GM12872 (cell line): ENCODE measurements around the gene CCDC167.

Source experiments
- CTCF ChIP-seq: IDR thresholded peaks from 3 replicates; pipeline ENCODE4 v1.5.1; 2011; ENCODE audit warnings: low read depth, mild to moderate bottlenecking, low read length, moderate library complexity; ENCODE audit not compliant: insufficient read depth

The CCDC167 gene

GRCh38 chr6:37473364-37474095 lies 26.2 kb downstream of the CCDC167 start:
- no peak for TF ChIP-seq CTCF

GRCh38 chr6:37467718-37468117 lies 32.0 kb downstream of the CCDC167 start:
- TF ChIP-seq CTCF = no peak

GRCh38 chr6:37463110-37463509 lies 36.6 kb downstream of the CCDC167 start:
- TF ChIP-seq CTCF = no peak

- TF ChIP-seq CTCF = no peak
Observed at GRCh38 chr6:37460805-37461204, 38.9 kb downstream of the CCDC167 start.

GRCh38 chr6:37459981-37460800 lies 39.5 kb downstream of the CCDC167 start:
- no peak for TF ChIP-seq CTCF

GRCh38 chr6:37456816-37457560 lies 42.7 kb downstream of the CCDC167 start:
- no peak for TF ChIP-seq CTCF

GRCh38 chr6:37456126-37456525 lies 43.6 kb downstream of the CCDC167 start:
- no peak for TF ChIP-seq CTCF
